Daoy (cell line): ENCODE measurements around the gene CERS6. TPM values are rescaled to one million over a fixed set of nuclear protein-coding genes. Genes with fewer than 3 reads are reported as not detected.
A peak's percentile ranks its signal among the peaks of the same experiment; 100 is the strongest.
"Not testable (repeated sequence)": the region's sequence is repeated elsewhere in the genome, so short reads cannot be mapped to it uniquely, and the experiment has no call there.

Experiments
- DNase-seq: peaks from one replicate; pipeline ENCODE4 v3.0.0-alpha.2; 2015; ENCODE audit warnings: low read depth
- total RNA-seq: library from RNA; depleted of rRNA; stranded (reverse); fragments of >200 nt; shearing (Covaris generic); gene quantifications from 2 replicates; pipeline ENCODE4 v1.2.3, GENCODE V29; 2014

Gene CERS6
- total RNA-seq, 1 experiment from 2014 or later, result 16.4 TPM

GRCh38 chr2:168772704-168773103 lies 316.6 kb downstream of the CERS6 start:
- no peak for DNase-seq

GRCh38 chr2:168773128-168773527 lies 317.1 kb downstream of the CERS6 start:
- no peak for DNase-seq

GRCh38 chr2:168773719-168774521 lies 317.8 kb downstream of the CERS6 start:
- peak; percentile 67 for DNase-seq

- DNase-seq, result no peak
Measured at GRCh38 chr2:168775837-168776236, 319.8 kb downstream of the CERS6 start.

GRCh38 chr2:168780669-168781071 lies 324.6 kb downstream of the CERS6 start:
- no peak for DNase-seq

GRCh38 chr2:168781191-168781817 lies 325.2 kb downstream of the CERS6 start:
- DNase-seq, result no peak

- no peak for DNase-seq
Measured at GRCh38 chr2:168782271-168782670, 326.2 kb downstream of the CERS6 start.

- DNase-seq, result no peak
Measured at GRCh38 chr2:168784993-168785392, 328.9 kb downstream of the CERS6 start.

- no peak for DNase-seq
Measured at GRCh38 chr2:168787098-168787781, 331.2 kb downstream of the CERS6 start.

GRCh38 chr2:168787782-168788376 lies 331.8 kb downstream of the CERS6 start:
- DNase-seq, result no peak

- no peak for DNase-seq
Measured at GRCh38 chr2:168789776-168790175, 333.7 kb downstream of the CERS6 start.

GRCh38 chr2:168790226-168790902 lies 334.3 kb downstream of the CERS6 start:
- DNase-seq, result no peak

GRCh38 chr2:168791140-168791539 lies 335.1 kb downstream of the CERS6 start:
- DNase-seq, result not testable (repeated sequence)

- no peak for DNase-seq
Measured at GRCh38 chr2:168793596-168793995, 337.5 kb downstream of the CERS6 start.

- DNase-seq, result no peak
Measured at GRCh38 chr2:168794968-168795367, 338.9 kb downstream of the CERS6 start.

- DNase-seq, result no peak
Measured at GRCh38 chr2:168796090-168796577, 340.1 kb downstream of the CERS6 start.

GRCh38 chr2:168796583-168797285 lies 340.7 kb downstream of the CERS6 start:
- DNase-seq, result no peak

- no peak for DNase-seq
Measured at GRCh38 chr2:168797286-168797655, 341.2 kb downstream of the CERS6 start.

- no peak for DNase-seq
Measured at GRCh38 chr2:168798076-168798887, 342.2 kb downstream of the CERS6 start.

GRCh38 chr2:168798888-168799410 lies 342.9 kb downstream of the CERS6 start:
- no peak for DNase-seq
